GM19099 (cell line): ENCODE results near the gene DCP1B.

ENCODE experiments used
- POLR2A ChIP-seq: IDR thresholded peaks from 3 replicates; pipeline ENCODE4 v1.6.1; 2011; ENCODE audit warnings: low read depth; ENCODE audit not compliant: insufficient read length; ENCODE audit errors: extremely low read depth

DCP1B gene

GRCh38 chr12:2004113-2004929 is at the start of gene DCP1B:
Gene DCP1B (minus strand): TSS chr12:2004457. CDS start chr12:2004431, 26 bp downstream.
- peak; percentile 79 for TF ChIP-seq POLR2A

- TF ChIP-seq POLR2A = no peak
Measured at GRCh38 chr12:2053691-2054090, 49.4 kb upstream of the DCP1B start.

- TF ChIP-seq POLR2A = no peak
Measured at GRCh38 chr12:2052826-2053678, 48.8 kb upstream of the DCP1B start, which contains the start of gene CACNA1C. Gene CACNA1C (plus strand): TSS chr12:2052987. CDS start chr12:2053563, 576 bp downstream.

- no peak for TF ChIP-seq POLR2A
Measured at GRCh38 chr12:2051700-2052621, 47.7 kb upstream of the DCP1B start.

- no peak for TF ChIP-seq POLR2A
Measured at GRCh38 chr12:2049604-2050540, 45.6 kb upstream of the DCP1B start.

GRCh38 chr12:2047752-2048151 is 43.5 kb upstream of the DCP1B start:
- no peak for TF ChIP-seq POLR2A

GRCh38 chr12:2046957-2047356 is 42.7 kb upstream of the DCP1B start:
- TF ChIP-seq POLR2A = no peak

GRCh38 chr12:2044165-2044564 is 39.9 kb upstream of the DCP1B start:
- no peak for TF ChIP-seq POLR2A

- no peak for TF ChIP-seq POLR2A
Measured at GRCh38 chr12:2043054-2043453, 38.8 kb upstream of the DCP1B start.

GRCh38 chr12:2039034-2039433 is 34.8 kb upstream of the DCP1B start:
- no peak for TF ChIP-seq POLR2A

- TF ChIP-seq POLR2A = no peak
Measured at GRCh38 chr12:2035431-2036055, 31.3 kb upstream of the DCP1B start.

- no peak for TF ChIP-seq POLR2A
Measured at GRCh38 chr12:2034633-2035430, 30.6 kb upstream of the DCP1B start.
